OCI-LY3 (cell line): Measurements from ENCODE around the gene PTPRN2.

ENCODE experiments used
- H2AFZ ChIP-seq: fragments of 200-600, 300-600 bp; shearing (Covaris generic); 2 replicates; pipeline ENCODE4 v1.6.0; 2014; ENCODE audit warnings: antibody characterized with exemption, low read depth, low read length
- H3K27ac ChIP-seq: fragments of 200-600, 300-600 bp; sonication (generic); 2 replicates; pipeline ENCODE4 v1.5.1; 2014; ENCODE audit warnings: mild to moderate bottlenecking, low read length, moderate library complexity, mixed read lengths
- H3K27me3 ChIP-seq: fragments of 200-600, 300-600 bp; sonication (generic); 2 replicates; pipeline ENCODE4 v1.6.1; 2014; ENCODE audit warnings: low read depth, low read length, mixed read lengths
- H3K36me3 ChIP-seq: fragments of 200-600, 300-600 bp; sonication (generic); replicated peaks from 2 replicates; pipeline ENCODE3; 2014; ENCODE audit warnings: low read depth, low read length, mixed read lengths
- H3K4me1 ChIP-seq: fragments of 300-600, 200-600 bp; sonication (generic); 2 replicates; pipeline ENCODE4 v1.6.1; 2014; ENCODE audit warnings: low read length, mixed read lengths
- H3K4me2 ChIP-seq: fragments of 200-600, 300-600 bp; sonication (generic); 2 replicates; pipeline ENCODE4 v1.6.1; 2014; ENCODE audit warnings: low read length, mixed read lengths
- H3K4me3 ChIP-seq: fragments of 300-600, 200-600 bp; sonication (generic); 2 replicates; pipeline ENCODE4 v1.5.1; 2014; ENCODE audit warnings: antibody characterized with exemption, mild to moderate bottlenecking, low read length, moderate library complexity
- H3K79me2 ChIP-seq: fragments of 300-600, 200-600 bp; shearing (Covaris generic); 2 replicates; pipeline ENCODE4 v1.6.1; 2014; ENCODE audit warnings: mild to moderate bottlenecking, low read length, mixed read lengths
- H3K9ac ChIP-seq: fragments of 300-600, 200-600 bp; shearing (Covaris generic); 2 replicates; pipeline ENCODE4 v1.6.0; 2014; ENCODE audit warnings: mild to moderate bottlenecking, low read length, moderate library complexity
- H3K9me3 ChIP-seq: fragments of 200-600, 300-600 bp; shearing (Covaris generic); 2 replicates; pipeline ENCODE4 v1.6.1; 2014; ENCODE audit warnings: low read length, mixed read lengths; ENCODE audit not compliant: insufficient read depth
- H4K20me1 ChIP-seq: fragments of 200-600, 300-600 bp; sonication (generic); 2 replicates; pipeline ENCODE4 v1.6.1; 2016; ENCODE audit warnings: low read length, mixed read lengths; ENCODE audit not compliant: insufficient read depth
- CTCF ChIP-seq: fragments of 200-600, 300-600 bp; sonication (generic); IDR thresholded peaks from 2 replicates; pipeline ENCODE4 v1.5.1; 2014; ENCODE audit warnings: antibody characterized with exemption, low read length, low read depth
- EZH2phosphoT487 ChIP-seq: fragments of 200-600 bp; shearing (Covaris generic); IDR thresholded peaks from 2 replicates; pipeline ENCODE4 v1.6.1; 2018; ENCODE audit warnings: antibody characterized with exemption, mixed run types, low read depth

PTPRN2 gene

GRCh38 chr7:157599491-157599890 is 988.1 kb downstream of the PTPRN2 start:
- Histone ChIP-seq H3K4me1 (no peaks in the 10 kb centered on the region), H2AFZ (no peak overlapping the region), H3K27me3 (no peaks in the 10 kb centered on the region), H3K79me2 (no peaks in the 10 kb centered on the region), H3K36me3 (no peaks in the 10 kb centered on the region), H3K4me2 (no peak overlapping the region), H4K20me1 (no peaks in the 10 kb centered on the region), H3K9me3 (no peaks in the 10 kb centered on the region), H3K9ac (no peak overlapping the region), H3K27ac (no peak overlapping the region), H3K4me3 (no peak overlapping the region)
- no peak for TF ChIP-seq EZH2phosphoT487
- TF ChIP-seq CTCF: no peak

DNA sequence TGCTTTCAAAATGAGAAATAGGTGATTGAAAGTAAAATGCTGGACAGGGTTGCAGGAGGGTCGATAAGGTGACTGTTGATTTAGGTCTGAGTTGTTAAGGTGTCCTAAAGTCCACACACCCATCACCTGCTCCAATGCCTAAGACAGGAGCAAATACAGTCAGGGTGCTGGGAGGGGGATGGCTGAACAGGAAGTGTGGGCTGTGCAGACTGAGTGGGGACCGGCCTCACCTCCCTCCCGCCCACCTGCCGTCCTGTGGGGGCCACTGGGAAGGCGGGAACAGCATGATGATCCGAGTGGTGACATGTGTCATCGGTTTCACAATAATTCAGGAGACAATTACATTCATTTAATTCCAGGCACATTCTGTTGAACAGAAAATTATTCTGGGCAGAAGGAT is 990.1 kb downstream of the PTPRN2 start:
- Histone ChIP-seq H3K9ac (no peak overlapping the region), H2AFZ (no peak overlapping the region), H3K27me3 (no peaks in the 10 kb centered on the region), H3K4me2 (no peak overlapping the region), H3K79me2 (no peaks in the 10 kb centered on the region), H3K36me3 (no peaks in the 10 kb centered on the region), H3K4me3 (no peak overlapping the region), H3K9me3 (no peaks in the 10 kb centered on the region), H3K27ac (no peak overlapping the region), H3K4me1 (no peaks in the 10 kb centered on the region), H4K20me1 (no peaks in the 10 kb centered on the region)
- TF ChIP-seq CTCF (no peak), EZH2phosphoT487 (no peak)

- Histone ChIP-seq H3K4me1 (no peaks in the 10 kb centered on the region), H3K36me3 (no peaks in the 10 kb centered on the region), H3K9ac (no peak overlapping the region), H4K20me1 (no peaks in the 10 kb centered on the region), H3K79me2 (no peaks in the 10 kb centered on the region), H2AFZ (no peak overlapping the region), H3K4me2 (no peak overlapping the region), H3K4me3 (no peak overlapping the region), H3K9me3 (no peaks in the 10 kb centered on the region), H3K27me3 (no peaks in the 10 kb centered on the region), H3K27ac (no peak overlapping the region)
- TF ChIP-seq CTCF (no peak), EZH2phosphoT487 (no peak)
These were observed 990.7 kb downstream of the PTPRN2 start for GRCh38 chr7:157596881-157597280.

DNA sequence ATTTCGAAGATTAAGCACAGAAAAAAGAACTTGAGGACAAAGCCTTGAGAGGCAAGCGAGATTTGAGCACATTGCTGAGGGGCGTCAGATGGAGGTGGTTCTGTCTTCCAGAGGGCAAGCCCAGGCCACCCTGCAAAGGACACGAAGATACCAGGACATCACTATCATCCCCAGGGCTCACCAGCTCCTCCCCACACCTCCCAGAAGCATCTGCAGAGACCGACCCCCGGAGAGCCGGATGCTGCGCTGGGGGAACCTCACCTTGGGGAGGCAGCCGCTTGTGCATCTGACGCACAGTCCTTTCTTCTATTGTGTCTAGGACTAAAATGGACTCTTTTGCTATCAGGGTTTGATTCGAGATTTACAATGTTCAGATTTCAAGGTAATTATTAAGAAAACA is 991.2 kb downstream of the PTPRN2 start:
- H3K4me2 ChIP-seq: no peak overlapping the region
- no peaks in the 10 kb centered on the region for H3K36me3 ChIP-seq
- no peaks in the 10 kb centered on the region for H3K4me1 ChIP-seq
- H3K27me3 ChIP-seq: no peaks in the 10 kb centered on the region
- H4K20me1 ChIP-seq: no peaks in the 10 kb centered on the region
- H3K9me3 ChIP-seq: no peaks in the 10 kb centered on the region
- no peak overlapping the region for H3K9ac ChIP-seq
- H2AFZ ChIP-seq: no peak overlapping the region
- no peak for TF ChIP-seq EZH2phosphoT487
- no peak for TF ChIP-seq CTCF
- no peak overlapping the region for H3K4me3 ChIP-seq
- H3K79me2 ChIP-seq: no peaks in the 10 kb centered on the region
- no peak overlapping the region for H3K27ac ChIP-seq
